NOMO-1 (cell line): ENCODE measurements around the gene CAPN10.

Experiments used
- DNase-seq, 2 experiments: peaks; one replicate each; lab custom pipeline; 2025; ENCODE audit not compliant: unreplicated experiment in 2 of 2; lab: John Stamatoyannopoulos, UW

The CAPN10 gene

GRCh38 chr2:240647503-240648154 is 61.1 kb downstream of the CAPN10 start:
- DNase-seq = no peak

- no peak for DNase-seq
Observed at GRCh38 chr2:240648155-240648649, 61.7 kb downstream of the CAPN10 start.
